Measurements from ENCODE around the gene RAD23B.
A peak's percentile ranks its signal among the peaks of the same experiment; 100 is the strongest.

The RAD23B gene

DNA sequence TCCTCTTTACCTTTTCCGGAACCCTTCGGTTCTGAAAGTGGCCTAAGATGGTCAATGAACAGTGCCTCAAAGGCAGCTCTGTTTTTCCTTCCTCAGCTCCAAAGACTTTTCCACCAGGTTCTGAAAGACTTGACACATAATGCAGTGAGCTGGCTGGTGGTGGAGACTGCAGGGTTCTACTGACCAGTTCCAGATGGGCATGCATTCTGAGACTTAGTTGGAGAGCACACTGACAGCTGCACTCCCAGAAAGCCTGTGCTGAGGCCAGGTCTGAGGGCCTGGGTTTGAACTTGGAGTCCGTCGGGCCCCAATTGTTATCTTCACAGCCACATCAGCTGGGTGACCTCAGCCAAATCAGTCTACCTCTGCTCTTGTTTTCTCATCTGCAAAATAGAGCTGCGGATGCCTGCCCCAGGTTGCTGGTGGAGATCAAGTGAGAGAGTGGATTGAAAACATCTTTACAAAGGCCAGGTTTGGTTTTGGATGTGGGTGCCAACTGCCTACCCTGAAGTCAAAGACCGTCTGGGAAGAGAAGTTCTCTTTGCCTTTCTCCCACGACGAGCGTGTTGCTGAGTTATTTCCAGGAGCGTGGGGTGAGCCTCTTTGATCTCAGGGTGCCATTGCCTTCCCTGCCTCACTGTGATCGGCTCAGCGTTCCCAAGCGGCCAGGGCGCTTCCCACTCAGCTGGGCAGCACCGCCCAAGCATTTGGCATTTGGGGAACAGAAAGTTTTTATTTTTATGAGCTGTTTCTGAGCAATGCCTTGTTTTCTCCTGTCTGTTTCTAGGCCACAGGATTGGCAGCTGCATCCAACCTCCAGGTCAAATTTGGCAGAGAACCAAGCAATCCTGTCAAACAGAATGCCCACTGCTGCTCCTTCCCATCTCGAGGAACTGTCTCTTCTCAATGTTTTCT, 54.9 kb downstream of the RAD23B start:
- FAIRE-seq (no peak), DNase-seq (ENCODE audit: insufficient read length, low spot score) (no peak)
- TF ChIP-seq TAF1 (IDR thresholded peaks at IDR 0.05; ENCODE audit: low read depth, low read length), result no peak
- TF ChIP-seq POLR2AphosphoS5 (IDR thresholded peaks at IDR 0.05; ENCODE audit: low read depth, low read length), result 0 out of 2 replicates have a peak, but pooled peaks have one; percentile 20
- TF ChIP-seq POLR2A (IDR thresholded peaks at IDR 0.05; ENCODE audit: low read depth, low read length), result no peak
- no peak for TF ChIP-seq POU2F2 (IDR thresholded peaks at IDR 0.05; ENCODE audit: low read depth, low read length)
- TF ChIP-seq SPI1 (IDR thresholded peaks at IDR 0.05; ENCODE audit: low read depth, low read length), result no peak

- FAIRE-seq, result no peak
- TF ChIP-seq POLR2AphosphoS5 (IDR thresholded peaks at IDR 0.05; ENCODE audit: low read depth, low read length), result no peak
- no peak for TF ChIP-seq POU2F2 (IDR thresholded peaks at IDR 0.05; ENCODE audit: low read depth, low read length)
- no peak for TF ChIP-seq POLR2A (IDR thresholded peaks at IDR 0.05; ENCODE audit: low read depth, low read length)
- TF ChIP-seq SPI1 (IDR thresholded peaks at IDR 0.05; ENCODE audit: low read depth, low read length), result no peak
- no peak for TF ChIP-seq TAF1 (IDR thresholded peaks at IDR 0.05; ENCODE audit: low read depth, low read length)
- no peak for TF ChIP-seq PAX5 (IDR thresholded peaks at IDR 0.05; ENCODE audit: insufficient read depth, low read length, severe bottlenecking)
- no peak for DNase-seq (ENCODE audit: insufficient read length, low spot score)
Measured at GRCh38 chr9:107338911-107339659, 56.0 kb downstream of the RAD23B start.

- TF ChIP-seq TAF1 (IDR thresholded peaks at IDR 0.05; ENCODE audit: low read depth, low read length), result no peak
- TF ChIP-seq POLR2A (IDR thresholded peaks at IDR 0.05; ENCODE audit: low read depth, low read length), result no peak
- no peak for TF ChIP-seq PAX5 (IDR thresholded peaks at IDR 0.05; ENCODE audit: insufficient read depth, low read length, severe bottlenecking)
- peak; percentile 64 for DNase-seq (ENCODE audit: insufficient read length, low spot score)
- FAIRE-seq, result peak; percentile 88
Measured at GRCh38 chr9:107340920-107341632, 58.0 kb downstream of the RAD23B start.

- DNase-seq (ENCODE audit: insufficient read length, low spot score), result no peak
- TF ChIP-seq TAF1 (IDR thresholded peaks at IDR 0.05; ENCODE audit: low read depth, low read length) (no peak), POLR2A (IDR thresholded peaks at IDR 0.05; ENCODE audit: low read depth, low read length) (no peak), PAX5 (IDR thresholded peaks at IDR 0.05; ENCODE audit: insufficient read depth, low read length, severe bottlenecking) (no peak), SPI1 (IDR thresholded peaks at IDR 0.05; ENCODE audit: low read depth, low read length) (no peak), POLR2AphosphoS5 (IDR thresholded peaks at IDR 0.05; ENCODE audit: low read depth, low read length) (no peak)
- no peak for FAIRE-seq
Measured at GRCh38 chr9:107342476-107343161, 59.5 kb downstream of the RAD23B start.

DNA sequence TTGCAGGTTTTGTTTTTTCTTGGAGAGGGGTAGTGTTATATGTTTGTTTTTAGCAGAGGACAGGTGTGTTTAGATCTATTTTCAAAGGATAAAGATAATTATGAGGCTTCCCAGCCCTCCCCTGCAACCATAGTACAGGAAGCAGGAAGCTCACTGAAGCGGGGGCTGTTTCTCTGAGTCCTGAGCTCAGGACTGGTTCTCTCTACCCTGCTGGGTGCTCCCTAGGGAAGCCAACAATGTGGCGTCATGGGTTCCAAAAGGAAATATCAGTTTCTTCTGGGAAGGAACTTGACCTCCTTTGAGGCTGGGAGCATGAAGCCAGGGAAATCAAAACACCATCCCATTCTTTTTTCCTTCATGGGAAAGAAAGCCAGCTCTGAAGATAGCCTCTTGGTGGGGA, 62.2 kb downstream of the RAD23B start:
- TF ChIP-seq POLR2A (IDR thresholded peaks at IDR 0.05; ENCODE audit: low read depth, low read length) (no peak), POU2F2 (IDR thresholded peaks at IDR 0.05; ENCODE audit: low read depth, low read length) (no peak), PAX5 (IDR thresholded peaks at IDR 0.05; ENCODE audit: insufficient read depth, low read length, severe bottlenecking) (no peak), POLR2AphosphoS5 (IDR thresholded peaks at IDR 0.05; ENCODE audit: low read depth, low read length) (no peak), SPI1 (IDR thresholded peaks at IDR 0.05; ENCODE audit: low read depth, low read length) (no peak), TAF1 (IDR thresholded peaks at IDR 0.05; ENCODE audit: low read depth, low read length) (no peak)
- FAIRE-seq, result no peak
- no peak for DNase-seq (ENCODE audit: insufficient read length, low spot score)

- TF ChIP-seq POLR2A (IDR thresholded peaks at IDR 0.05; ENCODE audit: low read depth, low read length) (no peak), POLR2AphosphoS5 (IDR thresholded peaks at IDR 0.05; ENCODE audit: low read depth, low read length) (no peak), TAF1 (IDR thresholded peaks at IDR 0.05; ENCODE audit: low read depth, low read length) (no peak), POU2F2 (IDR thresholded peaks at IDR 0.05; ENCODE audit: low read depth, low read length) (no peak), PAX5 (IDR thresholded peaks at IDR 0.05; ENCODE audit: insufficient read depth, low read length, severe bottlenecking) (no peak), SPI1 (IDR thresholded peaks at IDR 0.05; ENCODE audit: low read depth, low read length) (no peak)
- FAIRE-seq, result no peak
- DNase-seq (ENCODE audit: insufficient read length, low spot score), result no peak
Measured at GRCh38 chr9:107348836-107349235, 65.8 kb downstream of the RAD23B start.

GRCh38 chr9:107350443-107350842, 67.4 kb downstream of the RAD23B start:
- DNase-seq (ENCODE audit: insufficient read length, low spot score) (no peak), FAIRE-seq (no peak)
- TF ChIP-seq POLR2A (IDR thresholded peaks at IDR 0.05; ENCODE audit: low read depth, low read length) (no peak), SPI1 (IDR thresholded peaks at IDR 0.05; ENCODE audit: low read depth, low read length) (no peak), POLR2AphosphoS5 (IDR thresholded peaks at IDR 0.05; ENCODE audit: low read depth, low read length) (no peak), TAF1 (IDR thresholded peaks at IDR 0.05; ENCODE audit: low read depth, low read length) (no peak), POU2F2 (IDR thresholded peaks at IDR 0.05; ENCODE audit: low read depth, low read length) (no peak), PAX5 (IDR thresholded peaks at IDR 0.05; ENCODE audit: insufficient read depth, low read length, severe bottlenecking) (no peak)

GRCh38 chr9:107351382-107352045, 68.4 kb downstream of the RAD23B start:
- DNase-seq (ENCODE audit: insufficient read length, low spot score), result no peak
- no peak for FAIRE-seq
- TF ChIP-seq POU2F2 (IDR thresholded peaks at IDR 0.05; ENCODE audit: low read depth, low read length) (no peak), TAF1 (IDR thresholded peaks at IDR 0.05; ENCODE audit: low read depth, low read length) (no peak), POLR2AphosphoS5 (IDR thresholded peaks at IDR 0.05; ENCODE audit: low read depth, low read length) (no peak), SPI1 (IDR thresholded peaks at IDR 0.05; ENCODE audit: low read depth, low read length) (no peak), POLR2A (IDR thresholded peaks at IDR 0.05; ENCODE audit: low read depth, low read length) (no peak), PAX5 (IDR thresholded peaks at IDR 0.05; ENCODE audit: insufficient read depth, low read length, severe bottlenecking) (no peak)

Data from GM12891 (cell line).